GM23338 (cell line): ENCODE measurements around the gene PRR33. TPM values are rescaled to one million over a fixed set of nuclear protein-coding genes. Genes with fewer than 3 reads are reported as not detected.

Experiments used
- ATAC-seq: fragments of 200-7000 bp; cut with Tn5 transposase; 3 replicates; pipeline ENCODE4 v1.9.1; 2020
- DNase-seq: peaks from one replicate; pipeline ENCODE4 v3.0.0-alpha.2; 2015; ENCODE audit warnings: low spot score
- H2AFZ ChIP-seq: fragments of 200-600 bp; sonication (generic); 2 replicates; pipeline ENCODE4 v1.8.0; 2016; ENCODE audit warnings: antibody characterized with exemption, mild to moderate bottlenecking, moderate library complexity
- H3F3A ChIP-seq: fragments of 200-600 bp; sonication (generic); replicated peaks from 2 replicates; pipeline ENCODE4 v1.8.0; 2017; ENCODE audit warnings: antibody characterized with exemption, mixed run types, low read depth
- H3K27ac ChIP-seq: fragments of 200-600 bp; sonication (generic); 2 replicates; pipeline ENCODE4 v1.6.1; 2016; ENCODE audit warnings: low read depth
- H3K27me3 ChIP-seq: fragments of 200-600 bp; sonication (generic); 2 replicates; pipeline ENCODE4 v1.8.0; 2016; ENCODE audit warnings: mild to moderate bottlenecking, mixed run types, moderate library complexity; ENCODE audit not compliant: insufficient read depth
- H3K36me3 ChIP-seq: fragments of 200-600 bp; sonication (generic); 2 replicates; pipeline ENCODE4 v1.8.0; 2016; ENCODE audit warnings: mild to moderate bottlenecking; ENCODE audit not compliant: insufficient read depth
- H3K4me1 ChIP-seq: fragments of 200-600 bp; sonication (generic); 2 replicates; pipeline ENCODE4 v1.8.0; 2016; ENCODE audit warnings: mild to moderate bottlenecking, moderate library complexity; ENCODE audit not compliant: insufficient read depth
- H3K4me2 ChIP-seq: fragments of 200-600 bp; sonication (generic); 2 replicates; pipeline ENCODE4 v1.7.1; 2017; ENCODE audit warnings: mixed run types
- H3K4me3 ChIP-seq: fragments of 200-600 bp; sonication (generic); 2 replicates; pipeline ENCODE4 v1.6.1; 2016; ENCODE audit warnings: mixed run types
- H3K79me2 ChIP-seq: fragments of 200-600 bp; sonication (generic); replicated peaks from 2 replicates; pipeline ENCODE4 v1.8.0; 2017; ENCODE audit warnings: mild to moderate bottlenecking; ENCODE audit not compliant: insufficient read depth
- H3K9me2 ChIP-seq: fragments of 200-600 bp; sonication (generic); 2 replicates; pipeline ENCODE4 v1.8.0; 2017; ENCODE audit not compliant: insufficient read depth
- H4K20me1 ChIP-seq: fragments of 200-600 bp; sonication (generic); replicated peaks from 2 replicates; pipeline ENCODE4 v1.8.0; 2017; ENCODE audit warnings: mild to moderate bottlenecking; ENCODE audit not compliant: insufficient read depth
- H3K27ac Mint-ChIP-seq: 2 replicates; pipeline ENCODE4 v1.8.0; 2020; ENCODE audit warnings: inconsistent platforms, mild to moderate bottlenecking, moderate library complexity, mixed read lengths
- H3K27me3 Mint-ChIP-seq: 3 replicates; pipeline ENCODE4 v1.8.0; 2022; ENCODE audit warnings: low read depth, mild to moderate bottlenecking, moderate library complexity, mixed read lengths, inconsistent platforms; ENCODE audit not compliant: insufficient read depth, poor library complexity
- H3K36me3 Mint-ChIP-seq: 3 replicates; pipeline ENCODE4 v1.8.0; 2021; ENCODE audit warnings: low read depth, mild to moderate bottlenecking, inconsistent platforms, moderate library complexity, mixed read lengths
- H3K4me1 Mint-ChIP-seq: 3 replicates; pipeline ENCODE4 v1.8.0; 2020; ENCODE audit warnings: mild to moderate bottlenecking, inconsistent platforms, mixed read lengths
- H3K4me3 Mint-ChIP-seq: 3 replicates; pipeline ENCODE4 v1.8.0; 2021; ENCODE audit warnings: moderate library complexity, mild to moderate bottlenecking, inconsistent platforms, mixed read lengths
- H3K9me3 Mint-ChIP-seq: 3 replicates; pipeline ENCODE4 v1.8.0; 2020; ENCODE audit warnings: moderate library complexity, mild to moderate bottlenecking, inconsistent platforms, mixed read lengths
- EZH2 ChIP-seq: fragments of 200-600 bp; sonication (generic); IDR thresholded peaks from one replicate; pipeline ENCODE4 v1.8.0; 2017; ENCODE audit warnings: antibody characterized with exemption, mild to moderate bottlenecking, low read depth; ENCODE audit not compliant: unreplicated experiment
- EZH2phosphoT487 ChIP-seq: fragments of 200-600 bp; sonication (generic); IDR thresholded peaks from one replicate; pipeline ENCODE4 v1.8.1; 2018; ENCODE audit warnings: antibody characterized with exemption; ENCODE audit not compliant: unreplicated experiment
- STAT1 ChIP-seq: IDR thresholded peaks from one replicate; pipeline ENCODE4 v1.6.1; 2016; ENCODE audit warnings: antibody characterized with exemption; ENCODE audit not compliant: unreplicated experiment
- ZNF462 ChIP-seq: fragments of 250-450 bp; sonication (Bioruptor Pico); IDR thresholded peaks from 2 replicates; pipeline ENCODE4 v1.5.0; 2020; ENCODE audit warnings: mild to moderate bottlenecking, moderate library complexity
- polyA plus RNA-seq: library from polyadenylated mRNA; unstranded; fragments of >200 nt; fragmentation: Nextera tagmentation; extraction: Ambion mirVana; gene quantifications from 2 replicates; pipeline ENCODE4 v1.2.1, GENCODE V29; 2016
- total RNA-seq: library from RNA; depleted of rRNA; stranded (reverse); fragments of >200 nt; shearing (Covaris generic); gene quantifications from 2 replicates; pipeline ENCODE4 v1.2.3, GENCODE V29; 2014
- TF ChIP-seq, protein P1 (sequence below), 2 experiments: fragments of 200-600 bp in 1 of 2; sonication (generic) in 1 of 2; conservative IDR thresholded peaks; 2 replicates each; pipeline versions ENCODE4 v1.5.1 to v1.6.1; 2016 to 2017; ENCODE audit warnings: antibody characterized with exemption in 2 of 2, low read depth in 2 of 2, mild to moderate bottlenecking in 2 of 2, moderate library complexity in 1 of 2

PRR33 gene
- total and polyA plus RNA-seq, 2 experiments from 2014 or later = not detected

DNA sequence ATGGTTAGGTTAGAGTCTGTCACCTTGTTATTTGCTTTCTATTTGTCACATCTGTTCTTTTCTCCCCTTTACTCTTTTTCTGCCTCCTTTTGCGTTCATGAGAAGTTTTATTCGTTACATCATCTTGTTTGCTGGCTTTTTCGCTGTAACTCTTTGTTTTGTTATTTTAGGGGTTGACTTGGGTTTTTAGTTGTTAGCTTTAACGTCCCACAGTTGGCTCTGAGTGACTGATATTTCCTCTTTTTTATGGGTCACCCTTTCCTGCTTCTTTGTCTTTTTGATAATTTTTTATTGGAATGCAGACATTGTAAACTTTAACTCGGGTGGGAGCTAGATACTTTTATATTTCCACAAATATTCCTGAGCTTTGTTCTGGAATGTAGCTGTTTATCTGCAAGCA is 14.5 kb upstream of the PRR33 start:
- H3K27ac Mint-ChIP-seq = no peak overlapping the region
- H3K9me3 Mint-ChIP-seq = no peaks in the 10 kb centered on the region

More for the DNA sequence above, 14.5 kb upstream of the PRR33 start:
- Histone ChIP-seq H4K20me1 (no peaks in the 10 kb centered on the region), H3K4me2 (peak overlapping the region; percentile 24; the same call in 1 of the 2 replicates), H3F3A (no peaks in the 10 kb centered on the region), H2AFZ (peak overlapping the region; percentile 94), H3K4me3 (no peak overlapping the region), H3K79me2 (no peaks in the 10 kb centered on the region), H3K9me2 (no peaks in the 10 kb centered on the region), H3K27ac (peak overlapping the region; percentile 69; the same call in 1 of the 2 replicates), H3K4me1 (peaks cover 27% of the 10 kb centered on the region; the same call in 1 of the 2 replicates), H3K27me3 (no peaks in the 10 kb centered on the region), H3K36me3 (no peaks in the 10 kb centered on the region)
- ATAC-seq = no peak
- H3K27me3 Mint-ChIP-seq = peaks cover 3% of the 10 kb centered on the region
- peaks cover 25% of the 10 kb centered on the region for H3K4me1 Mint-ChIP-seq
- no peak overlapping the region for H3K4me3 Mint-ChIP-seq
- TF ChIP-seq ZNF462 (CRISPR knock-in tag) (no peak), EZH2phosphoT487 (no peak), STAT1 (no peak), EZH2 (no peak)
- TF ChIP-seq, protein P1, sequence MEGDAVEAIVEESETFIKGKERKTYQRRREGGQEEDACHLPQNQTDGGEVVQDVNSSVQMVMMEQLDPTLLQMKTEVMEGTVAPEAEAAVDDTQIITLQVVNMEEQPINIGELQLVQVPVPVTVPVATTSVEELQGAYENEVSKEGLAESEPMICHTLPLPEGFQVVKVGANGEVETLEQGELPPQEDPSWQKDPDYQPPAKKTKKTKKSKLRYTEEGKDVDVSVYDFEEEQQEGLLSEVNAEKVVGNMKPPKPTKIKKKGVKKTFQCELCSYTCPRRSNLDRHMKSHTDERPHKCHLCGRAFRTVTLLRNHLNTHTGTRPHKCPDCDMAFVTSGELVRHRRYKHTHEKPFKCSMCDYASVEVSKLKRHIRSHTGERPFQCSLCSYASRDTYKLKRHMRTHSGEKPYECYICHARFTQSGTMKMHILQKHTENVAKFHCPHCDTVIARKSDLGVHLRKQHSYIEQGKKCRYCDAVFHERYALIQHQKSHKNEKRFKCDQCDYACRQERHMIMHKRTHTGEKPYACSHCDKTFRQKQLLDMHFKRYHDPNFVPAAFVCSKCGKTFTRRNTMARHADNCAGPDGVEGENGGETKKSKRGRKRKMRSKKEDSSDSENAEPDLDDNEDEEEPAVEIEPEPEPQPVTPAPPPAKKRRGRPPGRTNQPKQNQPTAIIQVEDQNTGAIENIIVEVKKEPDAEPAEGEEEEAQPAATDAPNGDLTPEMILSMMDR (conservative IDR thresholded peaks at IDR 0.05; ENCODE audit: low read depth in 2 of 2) = no peak
- no peaks in the 10 kb centered on the region for H3K36me3 Mint-ChIP-seq
- DNase-seq = no peak
